Activated CD4-positive, alpha-beta T cell treated with anti-CD3 and anti-CD28 coated beads for 36 hours (primary cell): ENCODE measurements around the gene CERS3. TPM values are rescaled to one million over a fixed set of nuclear protein-coding genes. Genes with fewer than 3 reads are reported as not detected.
A peak's percentile ranks its signal among the peaks of the same experiment; 100 is the strongest.

Experiments
- ATAC-seq: fragments of 200-7000 bp; cut with Tn5 transposase; one replicate; pipeline ENCODE4 v1.10.0; 2021; ENCODE audit warnings: mild to moderate bottlenecking, moderate library complexity
- CTCF ChIA-PET: fragments of 350-600 bp; sonication (Branson Sonifier 250); formaldehyde crosslinking; loops from one replicate; lab custom pipeline; 2021; ENCODE audit warnings: antibody characterized with exemption; lab: Charles Lee
- POLR2A ChIA-PET: fragments of 350-600 bp; sonication (Branson Sonifier 250); formaldehyde crosslinking; loops from one replicate; lab custom pipeline; 2021; ENCODE audit warnings: antibody characterized with exemption, inconsistent platforms; lab: Charles Lee
- DNase-seq: peaks from one replicate; pipeline ENCODE4 v3.0.0-alpha.2; 2020
- H3K27ac Mint-ChIP-seq: one replicate; pipeline ENCODE4 v1.8.0; 2021; ENCODE audit warnings: mixed read lengths
- H3K27me3 Mint-ChIP-seq: one replicate; pipeline ENCODE4 v1.8.0; 2021; ENCODE audit warnings: mixed read lengths
- H3K36me3 Mint-ChIP-seq: one replicate; pipeline ENCODE4 v1.8.0; 2021; ENCODE audit warnings: low read depth, mixed read lengths
- H3K4me1 Mint-ChIP-seq: one replicate; pipeline ENCODE4 v1.8.0; 2021; ENCODE audit warnings: mixed read lengths
- H3K4me3 Mint-ChIP-seq: one replicate; pipeline ENCODE4 v1.8.0; 2021; ENCODE audit warnings: mild to moderate bottlenecking, moderate library complexity, mixed read lengths
- H3K9me3 Mint-ChIP-seq: one replicate; pipeline ENCODE4 v1.8.0; 2021; ENCODE audit warnings: low read depth, mixed read lengths
- intact Hi-C, 2 experiments: fragments of 100-400 bp; cut with DNase I in 1 of 2; cut with micrococcal nuclease in 1 of 2; formaldehyde crosslinking; loops; one replicate each; pipeline versions ENCODE4 v1.14.2 to v1.15.1; 2022 to 2024; cut with DNase I, micrococcal nuclease
- total RNA-seq, 2 experiments: library from RNA; stranded (reverse); gene quantifications; one replicate each; pipeline ENCODE4 v1.2.3, GENCODE V29; 2021

Gene CERS3
- total RNA-seq, result under 1 TPM; 0.41 to 0.60 TPM

DNA sequence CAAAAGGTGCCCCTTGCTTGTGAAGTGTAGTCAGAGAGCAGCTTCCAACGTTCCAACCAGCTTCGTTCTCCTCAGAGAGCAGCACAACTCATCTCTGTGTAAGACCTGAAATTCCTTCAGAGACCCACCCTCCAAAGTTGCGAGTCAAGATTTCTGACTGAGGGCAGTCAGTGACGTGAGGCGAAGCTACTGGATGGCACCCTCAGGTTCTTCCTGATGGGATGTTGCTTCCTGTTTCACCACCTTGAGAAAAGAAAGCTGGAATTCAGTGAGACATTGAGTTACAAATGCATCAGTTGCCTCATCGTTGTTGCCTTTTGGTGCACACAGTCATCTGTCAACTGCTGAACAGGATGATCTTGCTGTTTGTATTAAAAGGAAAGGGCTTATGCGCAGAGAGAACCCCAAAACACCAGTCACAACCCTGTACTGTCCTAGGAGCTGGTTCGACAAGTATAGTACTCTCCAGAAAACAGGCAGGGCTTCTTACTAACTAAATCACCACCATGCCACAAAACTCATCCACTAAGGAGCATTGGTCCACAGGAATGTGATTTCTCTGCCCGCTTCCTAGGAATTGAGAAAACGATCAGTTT, at the start of gene CERS3:
Gene CERS3, minus strand, starts transcription at position 118 of the 596 bp plus-strand sequence. CDS start 27,101 bp downstream, outside the sequence.
- no peaks in the 10 kb centered on the region for H3K36me3 Mint-ChIP-seq
- no peaks in the 10 kb centered on the region for H3K27me3 Mint-ChIP-seq
- H3K4me1 Mint-ChIP-seq, result peaks cover 5% of the 10 kb centered on the region
- H3K27ac Mint-ChIP-seq, result no peak within 1 kb of the TSS
- DNase-seq (no peak), ATAC-seq (no peak)
- intact Hi-C loops, result no loop called here
- ChIA-PET POLR2A (no interaction called here), CTCF (interaction anchor here (0.7 to 0.8 kb wide), 2 partner anchors 178 to 190 kb away, joined by 3 read pairs; no protein-coding TSS in a partner anchor)
- H3K4me3 Mint-ChIP-seq, result no peak within 1 kb of the TSS
- no peaks in the 10 kb centered on the region for H3K9me3 Mint-ChIP-seq

DNA sequence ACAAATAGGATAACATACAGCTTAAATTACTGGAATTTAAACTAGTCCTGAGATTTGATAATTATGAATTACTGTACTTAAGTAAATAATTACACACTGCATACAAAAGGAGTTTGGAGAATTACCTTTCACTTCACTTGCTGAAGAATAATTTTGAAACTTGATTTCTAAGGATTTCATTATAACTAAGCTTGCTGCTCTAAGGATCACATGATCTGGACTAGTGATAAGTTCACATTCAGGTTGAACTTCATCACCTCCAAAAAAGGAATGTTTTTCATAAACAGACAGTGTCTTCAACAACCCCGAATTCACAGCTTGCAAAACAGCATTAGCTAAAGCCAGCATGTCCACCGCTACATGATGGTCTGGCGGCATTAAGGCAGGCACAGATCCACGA, 44.8 kb upstream of the CERS3 start:
- Mint-ChIP-seq H3K4me3 (no peak overlapping the region), H3K4me1 (peaks cover 58% of the 10 kb centered on the region), H3K9me3 (no peaks in the 10 kb centered on the region), H3K27ac (peak overlapping the region; percentile 95), H3K27me3 (no peaks in the 10 kb centered on the region), H3K36me3 (peaks cover 78% of the 10 kb centered on the region)
- CTCF ChIA-PET, result interaction anchor here (0.7 to 5.0 kb wide), 9 partner anchors 12 to 433 kb away, joined by 3 to 46 read pairs (median 4); no protein-coding TSS in a partner anchor
- intact Hi-C loops, result no loop called here
- no peak for DNase-seq
- POLR2A ChIA-PET, result interaction anchor here (0.6 kb wide), 2 partner anchors 31 to 612 kb away, joined by 3 to 4 read pairs; no protein-coding TSS in a partner anchor
- ATAC-seq, result peak; percentile 49

DNA sequence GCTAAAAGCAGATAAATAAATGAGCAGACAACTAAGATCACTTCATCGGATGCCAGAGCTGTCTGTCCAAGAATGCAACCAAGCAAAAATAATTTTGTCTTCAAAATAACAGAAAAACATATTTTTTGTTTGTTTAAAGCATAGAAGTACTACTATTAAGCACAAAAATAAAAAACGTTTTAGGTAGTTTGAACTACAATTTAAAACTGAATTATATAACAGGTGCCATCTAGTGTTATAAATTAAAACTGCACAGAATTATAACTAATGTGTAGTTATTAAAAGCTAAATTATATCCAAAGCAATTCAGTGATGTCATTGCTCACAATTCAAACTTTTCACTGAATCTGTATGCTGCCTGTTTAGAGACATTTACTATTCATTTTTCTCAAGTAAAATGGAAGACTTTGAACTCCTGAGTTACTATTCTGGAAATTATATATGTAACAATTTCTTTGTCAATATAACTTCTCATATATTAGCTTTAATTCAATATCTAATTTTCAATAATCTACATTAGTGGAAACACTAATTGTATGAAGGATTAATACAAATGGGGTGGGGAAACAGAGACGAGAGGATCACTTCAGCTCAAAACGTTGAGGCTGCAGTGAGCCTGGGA, 43.7 kb upstream of the CERS3 start:
- no peaks in the 10 kb centered on the region for H3K27me3 Mint-ChIP-seq
- H3K36me3 Mint-ChIP-seq, result peaks cover 73% of the 10 kb centered on the region
- ATAC-seq, result no peak
- ChIA-PET POLR2A (no interaction called here), CTCF (interaction anchor here (0.7 to 5.0 kb wide), 16 partner anchors 9 to 648 kb away, joined by 3 to 46 read pairs (median 5); no protein-coding TSS in a partner anchor)
- H3K9me3 Mint-ChIP-seq, result no peaks in the 10 kb centered on the region
- peaks cover 55% of the 10 kb centered on the region for H3K4me1 Mint-ChIP-seq
- H3K27ac Mint-ChIP-seq, result peak overlapping the region; percentile 65
- intact Hi-C loops, result loop anchor here in 1 of 2 experiments (1.0 kb wide), 1 partner anchor 222 kb away; no protein-coding TSS in a partner anchor
- no peak overlapping the region for H3K4me3 Mint-ChIP-seq
- DNase-seq, result no peak

DNA sequence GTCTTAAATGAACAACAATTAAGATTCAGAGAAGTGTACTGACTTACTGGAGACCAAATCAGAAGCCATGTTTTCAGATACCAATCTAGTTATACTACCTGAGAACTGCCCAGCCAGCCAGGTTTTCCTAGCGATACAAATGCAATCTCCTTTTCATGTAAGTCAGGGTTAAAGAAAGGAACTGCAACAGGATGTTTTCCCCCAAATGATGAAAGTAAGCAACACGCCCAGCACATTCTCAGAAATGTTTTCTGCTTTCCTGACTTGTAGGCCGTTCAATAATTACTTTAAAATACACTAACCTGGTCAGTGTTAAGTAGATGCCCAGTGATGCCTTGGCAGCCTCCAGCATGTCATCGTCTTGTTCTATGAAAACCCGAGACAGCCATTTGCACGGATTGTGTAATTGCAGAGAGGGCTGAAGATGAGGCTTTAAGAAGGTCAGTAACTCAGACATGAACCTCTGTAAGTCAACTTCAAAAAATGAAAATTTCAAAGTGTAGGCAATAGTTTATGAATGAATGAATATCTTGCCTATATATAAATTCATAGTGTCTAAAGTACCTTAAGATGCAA, 42.9 kb upstream of the CERS3 start:
- H3K27ac Mint-ChIP-seq, result peak overlapping the region; percentile 85
- ChIA-PET CTCF (interaction anchor here (0.7 to 5.0 kb wide), 12 partner anchors 8 to 230 kb away, joined by 3 to 46 read pairs (median 6); partner anchors contain the start of gene ADAMTS17), POLR2A (no interaction called here)
- no peak overlapping the region for H3K4me3 Mint-ChIP-seq
- ATAC-seq, result no peak
- no peaks in the 10 kb centered on the region for H3K9me3 Mint-ChIP-seq
- DNase-seq, result no peak
- no peaks in the 10 kb centered on the region for H3K27me3 Mint-ChIP-seq
- intact Hi-C loops, result loop anchor here in 1 of 2 experiments (1.0 kb wide), 1 partner anchor 221 kb away; no protein-coding TSS in a partner anchor
- peaks cover 65% of the 10 kb centered on the region for H3K36me3 Mint-ChIP-seq
- peaks cover 49% of the 10 kb centered on the region for H3K4me1 Mint-ChIP-seq

DNA sequence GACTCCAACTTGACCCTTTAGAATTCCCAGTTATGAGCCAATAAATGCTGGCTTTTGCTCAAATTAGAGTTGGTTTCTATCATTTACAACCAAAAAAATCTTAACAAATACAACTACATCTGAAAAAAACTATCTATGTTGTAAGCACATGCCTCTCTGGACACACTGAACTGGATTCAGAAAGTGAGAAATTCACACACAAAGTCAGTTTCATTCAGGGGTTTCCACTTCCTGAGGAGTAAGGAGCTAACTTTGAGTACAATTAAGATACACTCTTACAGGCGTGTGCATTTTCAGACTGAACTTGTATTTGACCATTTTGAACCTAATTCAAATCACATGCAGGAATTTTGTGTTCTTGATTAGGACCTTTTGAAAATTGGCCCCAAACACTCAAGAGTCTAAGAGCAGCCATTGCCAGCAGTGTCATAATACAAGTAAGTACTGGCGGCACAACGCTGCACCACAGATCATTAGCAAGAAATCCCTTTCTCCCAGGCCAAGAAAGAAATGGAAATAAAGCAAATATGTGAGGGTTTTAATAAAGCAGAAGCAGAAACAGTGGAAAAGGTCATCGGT, 42.1 kb upstream of the CERS3 start:
- intact Hi-C loops, result no loop called here
- peak overlapping the region; percentile 85 for H3K27ac Mint-ChIP-seq
- ChIA-PET CTCF (interaction anchor here (0.7 to 5.0 kb wide), 7 partner anchors 10 to 232 kb away, joined by 3 to 46 read pairs (median 3); partner anchors contain the start of gene ADAMTS17), POLR2A (interaction anchor here (0.5 kb wide), 1 partner anchor 37 kb away, joined by 4 read pairs; no protein-coding TSS in a partner anchor)
- no peak for DNase-seq
- no peak overlapping the region for H3K4me3 Mint-ChIP-seq
- no peaks in the 10 kb centered on the region for H3K27me3 Mint-ChIP-seq
- peaks cover 41% of the 10 kb centered on the region for H3K4me1 Mint-ChIP-seq
- no peaks in the 10 kb centered on the region for H3K9me3 Mint-ChIP-seq
- peaks cover 60% of the 10 kb centered on the region for H3K36me3 Mint-ChIP-seq
- no peak for ATAC-seq

GRCh38 chr15:100570275-100570674, 41.5 kb upstream of the CERS3 start:
- Mint-ChIP-seq H3K9me3 (no peaks in the 10 kb centered on the region), H3K27ac (peak overlapping the region; percentile 85), H3K36me3 (peaks cover 59% of the 10 kb centered on the region), H3K27me3 (no peaks in the 10 kb centered on the region), H3K4me3 (no peak overlapping the region), H3K4me1 (peaks cover 35% of the 10 kb centered on the region)
- ChIA-PET CTCF (interaction anchor here (0.8 to 5.0 kb wide), 5 partner anchors 30 to 232 kb away, joined by 3 to 46 read pairs (median 4); partner anchors contain the start of gene ADAMTS17), POLR2A (interaction anchor here (0.5 kb wide), 1 partner anchor 37 kb away, joined by 4 read pairs; no protein-coding TSS in a partner anchor)
- no peak for DNase-seq
- no peak for ATAC-seq
- intact Hi-C loops, result no loop called here

GRCh38 chr15:100569391-100569790, 40.6 kb upstream of the CERS3 start:
- CTCF ChIA-PET, result interaction anchor here (0.7 to 1.0 kb wide), 2 partner anchors 87 to 231 kb away, joined by 3 to 5 read pairs; no protein-coding TSS in a partner anchor
- Mint-ChIP-seq H3K4me1 (peaks cover 34% of the 10 kb centered on the region), H3K27ac (no peak overlapping the region), H3K27me3 (no peaks in the 10 kb centered on the region), H3K36me3 (peaks cover 57% of the 10 kb centered on the region), H3K4me3 (no peak overlapping the region), H3K9me3 (no peaks in the 10 kb centered on the region)
- no peak for ATAC-seq
- POLR2A ChIA-PET, result no interaction called here
- no peak for DNase-seq
- intact Hi-C loops, result no loop called here

GRCh38 chr15:100566850-100567628, 38.3 kb upstream of the CERS3 start:
- intact Hi-C loops, result no loop called here
- H3K9me3 Mint-ChIP-seq, result no peaks in the 10 kb centered on the region
- H3K27ac Mint-ChIP-seq, result no peak overlapping the region
- peaks cover 50% of the 10 kb centered on the region for H3K36me3 Mint-ChIP-seq
- no peak for DNase-seq
- no peaks in the 10 kb centered on the region for H3K27me3 Mint-ChIP-seq
- peaks cover 19% of the 10 kb centered on the region for H3K4me1 Mint-ChIP-seq
- ChIA-PET POLR2A (no interaction called here), CTCF (interaction anchor here (0.6 kb wide), 1 partner anchor 351 kb away, joined by 3 read pairs; no protein-coding TSS in a partner anchor)
- H3K4me3 Mint-ChIP-seq, result no peak overlapping the region
- ATAC-seq, result no peak

DNA sequence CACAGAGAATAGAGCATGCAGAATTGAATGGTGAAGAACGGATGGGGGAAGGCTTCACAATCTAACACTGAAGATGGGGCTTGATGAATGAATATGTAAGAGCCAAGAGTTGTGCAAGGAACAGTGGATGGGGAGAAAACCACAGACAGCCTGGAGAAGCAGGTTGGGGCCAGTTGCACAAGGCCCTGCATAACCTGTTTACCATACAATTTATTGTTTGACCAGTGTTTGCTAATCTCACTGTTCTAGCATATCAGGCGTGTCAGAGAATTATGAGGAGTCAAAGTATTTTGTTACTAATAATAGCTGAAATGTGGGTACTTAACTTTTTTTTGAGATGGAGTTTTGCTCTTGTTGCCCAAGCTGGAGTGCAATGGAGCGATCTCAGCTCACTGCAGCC, 36.8 kb upstream of the CERS3 start:
- Mint-ChIP-seq H3K9me3 (no peaks in the 10 kb centered on the region), H3K4me1 (peaks cover 5% of the 10 kb centered on the region), H3K27ac (peak overlapping the region; percentile 35), H3K36me3 (peaks cover 39% of the 10 kb centered on the region), H3K4me3 (no peak overlapping the region), H3K27me3 (no peaks in the 10 kb centered on the region)
- intact Hi-C loops, result no loop called here
- CTCF ChIA-PET, result no interaction called here
- ATAC-seq, result no peak
- DNase-seq, result no peak
- POLR2A ChIA-PET, result interaction anchor here (0.6 kb wide), 1 partner anchor 23 kb away, joined by 3 read pairs; no protein-coding TSS in a partner anchor

GRCh38 chr15:100560323-100560722, 31.6 kb upstream of the CERS3 start:
- DNase-seq, result no peak
- intact Hi-C loops, result no loop called here
- no peaks in the 10 kb centered on the region for H3K9me3 Mint-ChIP-seq
- POLR2A ChIA-PET, result no interaction called here
- peaks cover 33% of the 10 kb centered on the region for H3K36me3 Mint-ChIP-seq
- H3K27ac Mint-ChIP-seq, result no peak overlapping the region
- no peak overlapping the region for H3K4me3 Mint-ChIP-seq
- CTCF ChIA-PET, result interaction anchor here (0.6 kb wide), 1 partner anchor 11 kb away, joined by 3 read pairs; no protein-coding TSS in a partner anchor
- no peaks in the 10 kb centered on the region for H3K4me1 Mint-ChIP-seq
- no peak for ATAC-seq
- no peaks in the 10 kb centered on the region for H3K27me3 Mint-ChIP-seq
